BLaER1 treated with 17β-estradiol and CSF1 and Interleukin-3, amounts not matched to agents 10 nM and 100 nM (cell line): ENCODE results near the gene ADAMTS2.

Experiments used
- H3K27ac ChIP-seq, 11 experiments: shearing (Covaris generic); formaldehyde crosslinking; 2 replicates each; pipeline ENCODE4 v1.8.1; 2022
- H3K27me3 ChIP-seq, 11 experiments: shearing (Covaris generic); formaldehyde crosslinking; 2 replicates each; pipeline ENCODE4 v1.8.1; 2022
- H3K36me3 ChIP-seq, 11 experiments: shearing (Covaris generic); formaldehyde crosslinking; 2 replicates each; pipeline ENCODE4 v1.8.1; 2022
- H3K4me1 ChIP-seq, 10 experiments: shearing (Covaris generic); formaldehyde crosslinking; 2 replicates each; pipeline ENCODE4 v1.8.1; 2022
- H3K4me2 ChIP-seq, 11 experiments: shearing (Covaris generic); formaldehyde crosslinking; 2 replicates each; pipeline ENCODE4 v1.8.1; 2022
- H3K4me3 ChIP-seq, 10 experiments: shearing (Covaris generic); formaldehyde crosslinking; 2 replicates each; pipeline ENCODE4 v1.8.1; 2022
- H3K9ac ChIP-seq, 11 experiments: shearing (Covaris generic); formaldehyde crosslinking; 2 replicates each; pipeline ENCODE4 v1.8.1; 2022
- H3K9me3 ChIP-seq, 11 experiments: shearing (Covaris generic); formaldehyde crosslinking; replicated peaks in 1 of 11; 2 replicates each; pipeline ENCODE4 v1.8.1; 2022
- H4K20me1 ChIP-seq, 11 experiments: shearing (Covaris generic); formaldehyde crosslinking; 2 replicates each; pipeline ENCODE4 v1.8.1; 2022
- Cebpa-rat ChIP-seq, 11 experiments: shearing (Covaris generic); IDR thresholded peaks; 2 replicates each; pipeline ENCODE4 v1.8.1; 2022

ADAMTS2 gene

DNA sequence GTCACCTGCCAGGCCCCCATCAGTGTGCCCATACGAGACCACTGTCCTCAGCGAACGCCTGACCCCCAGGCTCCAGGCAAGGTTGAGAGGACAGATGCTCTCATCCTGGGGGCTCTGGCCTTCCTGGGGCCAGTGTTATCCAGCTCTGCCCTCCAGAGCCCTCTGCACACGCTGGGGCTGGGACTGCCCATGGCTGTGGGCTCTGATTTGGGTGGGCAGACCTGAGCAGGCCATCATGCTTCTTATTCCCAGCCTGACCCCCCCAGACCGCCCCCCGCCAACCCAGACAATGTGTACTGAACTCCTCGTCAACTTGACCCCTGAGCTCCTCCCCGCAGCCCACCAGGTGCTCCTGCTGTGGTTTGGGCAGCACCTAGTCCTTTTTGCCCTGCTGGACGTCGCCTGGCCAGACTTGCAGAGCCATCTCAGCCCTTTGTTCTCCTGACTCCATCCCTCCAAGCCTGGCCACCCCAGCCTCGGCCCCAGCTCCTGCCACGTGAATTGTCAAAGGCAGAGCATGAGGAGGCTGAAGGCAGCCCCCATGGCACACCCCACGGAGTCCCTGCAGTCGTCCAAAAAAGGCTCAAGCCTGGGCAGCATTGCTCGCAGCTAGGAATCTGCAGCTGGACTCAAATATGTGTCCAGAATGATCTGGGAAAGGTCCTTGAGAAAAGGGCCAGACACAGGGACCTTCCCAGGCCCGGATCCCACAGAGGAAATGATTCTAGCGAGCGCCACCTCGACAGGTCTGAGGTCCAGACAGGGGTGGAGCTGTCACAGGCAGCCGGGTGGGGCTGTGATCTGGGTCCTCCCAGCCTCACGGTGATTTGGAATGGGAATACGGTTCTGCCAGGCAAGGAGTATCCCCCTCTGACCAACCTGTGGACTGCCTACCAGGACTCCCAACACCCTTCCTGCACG is 87.0 kb downstream of the ADAMTS2 start:
- H3K27me3 ChIP-seq: no peaks in the 10 kb centered on the region
- peaks cover 0 to 8% (median 0%) of the 10 kb centered on the region in 11 experiments; a peak in 1 of 22 replicates for H4K20me1 ChIP-seq
- no peaks in the 10 kb centered on the region for H3K36me3 ChIP-seq
- no peak overlapping the region for H3K9ac ChIP-seq
- H3K27ac ChIP-seq: no peak overlapping the region
- no peak overlapping the region for H3K4me2 ChIP-seq
- no peaks in the 10 kb centered on the region for H3K4me1 ChIP-seq
- H3K9me3 ChIP-seq: no peaks in the 10 kb centered on the region
- no peak for TF ChIP-seq Cebpa-rat (IDR thresholded peaks at IDR 0.05)
- no peak overlapping the region for H3K4me3 ChIP-seq

GRCh38 chr5:179257176-179257682 is 88.0 kb downstream of the ADAMTS2 start:
- Histone ChIP-seq H3K4me3 (no peak overlapping the region), H4K20me1 (peaks cover 0 to 8% (median 0%) of the 10 kb centered on the region in 11 experiments; a peak in 1 of 22 replicates), H3K4me1 (no peaks in the 10 kb centered on the region), H3K9ac (no peak overlapping the region), H3K9me3 (no peaks in the 10 kb centered on the region), H3K4me2 (no peak overlapping the region), H3K27ac (no peak overlapping the region), H3K36me3 (no peaks in the 10 kb centered on the region), H3K27me3 (no peaks in the 10 kb centered on the region)
- TF ChIP-seq Cebpa-rat (IDR thresholded peaks at IDR 0.05): no peak

GRCh38 chr5:179256328-179257175 is 88.7 kb downstream of the ADAMTS2 start:
- no peaks in the 10 kb centered on the region for H3K27me3 ChIP-seq
- peaks cover 0 to 4% (median 0%) of the 10 kb centered on the region in 11 experiments; a peak in 1 of 22 replicates for H4K20me1 ChIP-seq
- no peaks in the 10 kb centered on the region for H3K36me3 ChIP-seq
- no peak overlapping the region for H3K4me2 ChIP-seq
- H3K9ac ChIP-seq: no peak overlapping the region
- TF ChIP-seq Cebpa-rat (IDR thresholded peaks at IDR 0.05): no peak
- no peaks in the 10 kb centered on the region for H3K9me3 ChIP-seq
- no peaks in the 10 kb centered on the region for H3K4me1 ChIP-seq
- no peak overlapping the region for H3K4me3 ChIP-seq
- no peak overlapping the region for H3K27ac ChIP-seq

- H3K27me3 ChIP-seq: no peaks in the 10 kb centered on the region
- H3K4me1 ChIP-seq: no peaks in the 10 kb centered on the region
- no peak overlapping the region for H3K4me2 ChIP-seq
- no peaks in the 10 kb centered on the region for H3K9me3 ChIP-seq
- H4K20me1 ChIP-seq: no peaks in the 10 kb centered on the region
- no peak overlapping the region for H3K27ac ChIP-seq
- no peak overlapping the region for H3K4me3 ChIP-seq
- TF ChIP-seq Cebpa-rat (IDR thresholded peaks at IDR 0.05): no peak
- H3K9ac ChIP-seq: no peak overlapping the region
- no peaks in the 10 kb centered on the region for H3K36me3 ChIP-seq
Measured at GRCh38 chr5:179255527-179256327, 89.5 kb downstream of the ADAMTS2 start.

- Histone ChIP-seq H3K4me2 (no peak overlapping the region), H3K9ac (no peak overlapping the region), H3K9me3 (no peaks in the 10 kb centered on the region), H3K4me1 (no peaks in the 10 kb centered on the region), H3K36me3 (no peaks in the 10 kb centered on the region), H3K27ac (no peak overlapping the region), H4K20me1 (no peaks in the 10 kb centered on the region), H3K4me3 (no peak overlapping the region), H3K27me3 (no peaks in the 10 kb centered on the region)
- TF ChIP-seq Cebpa-rat (IDR thresholded peaks at IDR 0.05): no peak
Measured at GRCh38 chr5:179254638-179255271, 90.5 kb downstream of the ADAMTS2 start.

- Histone ChIP-seq H3K27me3 (no peaks in the 10 kb centered on the region), H3K9me3 (no peaks in the 10 kb centered on the region), H3K4me1 (no peaks in the 10 kb centered on the region), H3K36me3 (no peaks in the 10 kb centered on the region), H3K4me2 (no peak overlapping the region), H3K9ac (no peak overlapping the region), H3K27ac (no peak overlapping the region), H3K4me3 (no peak overlapping the region), H4K20me1 (no peaks in the 10 kb centered on the region)
- TF ChIP-seq Cebpa-rat (IDR thresholded peaks at IDR 0.05): no peak
Measured at GRCh38 chr5:179253730-179254129, 91.5 kb downstream of the ADAMTS2 start.

DNA sequence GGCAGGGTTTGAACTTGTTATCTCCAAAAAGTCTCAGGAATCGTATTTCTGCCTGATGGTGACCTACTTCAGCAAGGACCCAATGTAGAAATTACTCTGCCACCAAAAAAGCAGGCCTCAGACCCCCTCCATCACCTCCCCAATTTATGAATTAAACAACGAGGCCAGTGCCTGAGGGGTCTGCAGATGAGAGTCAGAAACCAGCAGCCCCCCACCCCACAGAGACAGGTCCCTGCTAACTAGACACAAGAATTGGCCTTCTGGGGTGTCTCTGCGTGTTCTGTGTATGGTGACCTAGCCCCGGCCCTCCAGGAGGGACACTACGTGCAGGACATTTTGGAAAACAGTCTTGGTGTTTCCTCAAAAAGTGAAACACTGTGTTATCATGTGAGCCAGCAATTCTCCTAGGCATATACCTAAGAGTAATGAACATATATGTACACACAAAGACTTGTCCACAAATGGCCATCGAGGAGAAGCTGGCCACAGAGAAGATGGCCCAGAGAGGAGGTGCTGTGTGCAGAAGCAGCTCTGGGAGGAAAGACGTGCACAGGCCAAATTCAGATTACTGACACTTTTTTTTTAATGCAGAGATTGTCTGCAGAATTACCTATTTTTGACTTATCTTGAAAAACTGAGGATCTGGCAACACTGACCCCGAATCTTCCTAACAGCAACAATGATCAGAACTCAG is 93.8 kb downstream of the ADAMTS2 start:
- H3K4me3 ChIP-seq: no peak overlapping the region
- H3K4me1 ChIP-seq: no peaks in the 10 kb centered on the region
- no peak overlapping the region for H3K27ac ChIP-seq
- H3K4me2 ChIP-seq: no peak overlapping the region
- H3K9me3 ChIP-seq: peaks cover 5 to 12% (median 11%) of the 10 kb centered on the region in 11 experiments
- H3K27me3 ChIP-seq: no peaks in the 10 kb centered on the region
- H3K9ac ChIP-seq: no peak overlapping the region
- H3K36me3 ChIP-seq: no peaks in the 10 kb centered on the region
- H4K20me1 ChIP-seq: no peaks in the 10 kb centered on the region
- no peak for TF ChIP-seq Cebpa-rat (IDR thresholded peaks at IDR 0.05)

- no peak overlapping the region for H3K4me2 ChIP-seq
- no peaks in the 10 kb centered on the region for H4K20me1 ChIP-seq
- no peak for TF ChIP-seq Cebpa-rat (IDR thresholded peaks at IDR 0.05)
- H3K27me3 ChIP-seq: no peaks in the 10 kb centered on the region
- no peak overlapping the region for H3K9ac ChIP-seq
- no peaks in the 10 kb centered on the region for H3K36me3 ChIP-seq
- no peaks in the 10 kb centered on the region for H3K4me1 ChIP-seq
- H3K9me3 ChIP-seq: peaks cover 11 to 20% (median 18%) of the 10 kb centered on the region in 11 experiments
- no peak overlapping the region for H3K27ac ChIP-seq
- H3K4me3 ChIP-seq: no peak overlapping the region
Measured at GRCh38 chr5:179250561-179251225, 94.6 kb downstream of the ADAMTS2 start.
